PC-3 (cell line): ENCODE measurements around the gene RCOR2. TPM values are rescaled to one million over a fixed set of nuclear protein-coding genes. Genes with fewer than 3 reads are reported as not detected.

Experiments used
- ATAC-seq: fragments of 200-7000 bp; cut with Tn5 transposase; 2 replicates; pipeline ENCODE4 v1.9.1; 2020; ENCODE audit warnings: mild to moderate bottlenecking, moderate library complexity
- BruUV-seq: library from RNA; stranded (reverse); fragments of 400-500 nt; replicated peaks from 2 replicates; lab custom pipeline; 2021; lab: Mats Ljungman, UMichigan
- CTCF ChIA-PET: fragments of 300-600 bp; sonication (Branson Sonifier 250); formaldehyde crosslinking; loops from one replicate; lab custom pipeline; 2022; ENCODE audit warnings: antibody characterized with exemption; lab: Charles Lee
- POLR2A ChIA-PET: fragments of 300-600 bp; sonication (Branson Sonifier 250); formaldehyde crosslinking; loops from one replicate; lab custom pipeline; 2022; ENCODE audit warnings: antibody characterized with exemption; ENCODE audit not compliant: unreplicated experiment; lab: Charles Lee
- DNase-seq: peaks from one replicate; pipeline ENCODE4 v3.0.0-alpha.2; 2015
- H2AFZ ChIP-seq: fragments of 300-600 bp; sonication (generic); 2 replicates; pipeline ENCODE4 v1.6.0; 2016; ENCODE audit warnings: antibody characterized with exemption, low read length
- H3F3A ChIP-seq: fragments of 300-600 bp; sonication (generic); one replicate; pipeline ENCODE4 v1.6.0; 2017; ENCODE audit warnings: antibody characterized with exemption, low read length, control low read depth, mild to moderate bottlenecking; ENCODE audit not compliant: unreplicated experiment
- H3K27ac ChIP-seq: fragments of 300-600 bp; sonication (generic); 2 replicates; pipeline ENCODE4 v1.5.1; 2016; ENCODE audit warnings: mild to moderate bottlenecking, low read length
- H3K27me3 ChIP-seq: fragments of 300-600 bp; sonication (generic); 2 replicates; pipeline ENCODE4 v1.6.1; 2016; ENCODE audit warnings: low read length, mixed read lengths
- H3K36me3 ChIP-seq: fragments of 300-600 bp; sonication (generic); 2 replicates; pipeline ENCODE4 v1.6.1; 2016; ENCODE audit warnings: low read depth, mixed run types, low read length, mixed read lengths
- H3K4me1 ChIP-seq: fragments of 300-600 bp; sonication (generic); 2 replicates; pipeline ENCODE4 v1.5.1; 2016; ENCODE audit warnings: low read length; ENCODE audit not compliant: insufficient read depth
- H3K4me2 ChIP-seq: fragments of 300-600 bp; sonication (generic); 2 replicates; pipeline ENCODE4 v1.6.0; 2016; ENCODE audit warnings: low read length
- H3K4me3 ChIP-seq: fragments of 300-600 bp; sonication (generic); 2 replicates; pipeline ENCODE4 v1.5.1; 2016; ENCODE audit warnings: mild to moderate bottlenecking, low read length, mixed read lengths
- H3K79me2 ChIP-seq: fragments of 300-600 bp; sonication (generic); 2 replicates; pipeline ENCODE4 v1.6.1; 2017; ENCODE audit warnings: low read length, mixed read lengths
- H3K9ac ChIP-seq: fragments of 300-600 bp; sonication (generic); 2 replicates; pipeline ENCODE4 v1.6.0; 2016; ENCODE audit warnings: mild to moderate bottlenecking, low read length
- H3K9me2 ChIP-seq: fragments of 300-600 bp; sonication (generic); replicated peaks from 2 replicates; pipeline ENCODE4 v1.6.1; 2016; ENCODE audit warnings: mixed run types, low read length, mixed read lengths
- H3K9me3 ChIP-seq: fragments of 300-600 bp; sonication (generic); 2 replicates; pipeline ENCODE4 v1.6.1; 2016; ENCODE audit warnings: low read length, mixed read lengths
- H4K20me1 ChIP-seq: fragments of 300-600 bp; sonication (generic); 2 replicates; pipeline ENCODE4 v1.6.1; 2016; ENCODE audit warnings: low read length, mixed read lengths
- EZH2 ChIP-seq: fragments of 300-600 bp; sonication (generic); IDR thresholded peaks from one replicate; pipeline ENCODE4 v1.6.1; 2017; ENCODE audit warnings: antibody characterized with exemption, mild to moderate bottlenecking, low read length; ENCODE audit not compliant: unreplicated experiment
- EZH2phosphoT487 ChIP-seq: fragments of 300-600 bp; sonication (generic); IDR thresholded peaks from 2 replicates; pipeline ENCODE4 v1.6.1; 2018; ENCODE audit warnings: mild to moderate bottlenecking, antibody characterized with exemption, low read length, borderline replicate concordance
- intact Hi-C: fragments of 100-400 bp; cut with micrococcal nuclease; formaldehyde crosslinking; loops from 2 replicates; pipeline ENCODE4 v1.9.0; 2023
- total RNA-seq: library from RNA; depleted of rRNA; stranded (reverse); fragments of >200 nt; gene quantifications from 2 replicates; pipeline ENCODE4 v1.2.3, GENCODE V29; 2014
- TF ChIP-seq, protein P1 (sequence below): fragments of 300-600 bp; sonication (generic); conservative IDR thresholded peaks from 2 replicates; pipeline ENCODE4 v1.5.1; 2017; ENCODE audit warnings: antibody characterized with exemption, low read depth, mild to moderate bottlenecking, low read length

The RCOR2 gene
- total RNA-seq, 1 experiment from 2014 or later, result 1.4 TPM

DNA sequence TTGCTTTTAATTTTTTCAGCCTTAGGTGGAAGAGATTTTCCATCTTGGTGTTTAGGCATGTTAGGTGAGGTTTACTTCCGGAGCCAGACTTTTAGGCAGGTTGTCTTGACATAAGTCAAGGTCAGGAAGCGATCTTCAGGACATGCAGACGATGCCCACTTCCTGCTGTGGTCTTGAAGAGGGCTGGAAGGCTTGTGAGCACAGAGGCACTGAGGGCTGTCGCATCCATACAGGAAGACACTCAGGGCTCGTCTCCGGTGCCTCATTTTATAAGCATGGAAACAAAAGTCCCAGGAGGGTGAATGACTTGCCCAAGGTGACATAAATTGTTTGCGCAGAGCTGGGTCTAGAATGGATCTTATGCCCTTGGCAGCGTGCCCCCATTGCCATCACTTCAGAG is 47.3 kb downstream of the RCOR2 start:
- H3K36me3 ChIP-seq, result peaks cover 3% of the 10 kb centered on the region; the same call in 1 of the 2 replicates
- BruUV-seq, result no TSS peak
- peaks cover 60% of the 10 kb centered on the region for H3K4me1 ChIP-seq
- ATAC-seq (no peak), DNase-seq (no peak)
- H3K27ac ChIP-seq, result peak overlapping the region; percentile 55
- POLR2A ChIA-PET, result interaction anchor here (0.6 kb wide), 1 partner anchor 1359 kb away, joined by 4 read pairs; no protein-coding TSS in a partner anchor
- H3F3A ChIP-seq, result no peaks in the 10 kb centered on the region
- no peak overlapping the region for H2AFZ ChIP-seq
- intact Hi-C loops, result no loop called here
- 0 out of 2 replicates have a peak overlapping the region, but pooled peaks have one; percentile 16 for H3K4me3 ChIP-seq
- no peaks in the 10 kb centered on the region for H3K9me2 ChIP-seq
- H3K79me2 ChIP-seq, result peaks cover 87% of the 10 kb centered on the region
- peaks cover 18% of the 10 kb centered on the region for H4K20me1 ChIP-seq
- peak overlapping the region; percentile 74 for H3K4me2 ChIP-seq
- no peaks in the 10 kb centered on the region for H3K9me3 ChIP-seq
- no peaks in the 10 kb centered on the region for H3K27me3 ChIP-seq
- no peak overlapping the region for H3K9ac ChIP-seq
- CTCF ChIA-PET, result interaction anchor here (0.8 kb wide), 1 partner anchor 31 kb away, joined by 3 read pairs; no protein-coding TSS in a partner anchor
- TF ChIP-seq, protein P1, sequence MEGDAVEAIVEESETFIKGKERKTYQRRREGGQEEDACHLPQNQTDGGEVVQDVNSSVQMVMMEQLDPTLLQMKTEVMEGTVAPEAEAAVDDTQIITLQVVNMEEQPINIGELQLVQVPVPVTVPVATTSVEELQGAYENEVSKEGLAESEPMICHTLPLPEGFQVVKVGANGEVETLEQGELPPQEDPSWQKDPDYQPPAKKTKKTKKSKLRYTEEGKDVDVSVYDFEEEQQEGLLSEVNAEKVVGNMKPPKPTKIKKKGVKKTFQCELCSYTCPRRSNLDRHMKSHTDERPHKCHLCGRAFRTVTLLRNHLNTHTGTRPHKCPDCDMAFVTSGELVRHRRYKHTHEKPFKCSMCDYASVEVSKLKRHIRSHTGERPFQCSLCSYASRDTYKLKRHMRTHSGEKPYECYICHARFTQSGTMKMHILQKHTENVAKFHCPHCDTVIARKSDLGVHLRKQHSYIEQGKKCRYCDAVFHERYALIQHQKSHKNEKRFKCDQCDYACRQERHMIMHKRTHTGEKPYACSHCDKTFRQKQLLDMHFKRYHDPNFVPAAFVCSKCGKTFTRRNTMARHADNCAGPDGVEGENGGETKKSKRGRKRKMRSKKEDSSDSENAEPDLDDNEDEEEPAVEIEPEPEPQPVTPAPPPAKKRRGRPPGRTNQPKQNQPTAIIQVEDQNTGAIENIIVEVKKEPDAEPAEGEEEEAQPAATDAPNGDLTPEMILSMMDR, result no peak
- TF ChIP-seq EZH2 (no peak), EZH2phosphoT487 (no peak)

DNA sequence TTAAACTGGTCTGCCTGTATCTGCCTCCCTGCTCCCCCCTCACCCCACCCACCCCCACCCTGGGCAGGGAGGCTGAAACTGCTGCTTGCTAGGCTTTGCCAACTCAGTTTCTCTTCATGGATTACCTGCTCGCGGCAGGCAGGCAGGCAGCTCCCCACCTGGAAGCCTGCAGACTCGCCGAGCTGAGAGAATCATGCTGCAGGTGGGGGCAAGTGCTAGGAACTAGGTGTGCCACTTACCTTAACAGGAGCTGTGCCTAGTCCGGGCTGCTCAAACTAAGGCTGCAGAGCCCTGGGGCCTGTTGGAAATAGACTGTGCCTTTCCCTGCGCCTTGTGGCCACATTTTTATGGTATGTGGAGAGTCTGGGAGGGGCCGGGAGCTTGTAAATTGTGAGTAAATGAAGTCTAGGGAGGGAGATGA is 47.8 kb downstream of the RCOR2 start:
- 0 out of 2 replicates have a peak, but pooled peaks cover 3% of the 10 kb centered on the region for H3K36me3 ChIP-seq
- H3K79me2 ChIP-seq, result peaks cover 87% of the 10 kb centered on the region
- peaks cover 60% of the 10 kb centered on the region for H3K4me1 ChIP-seq
- no peaks in the 10 kb centered on the region for H3K9me3 ChIP-seq
- H3K27me3 ChIP-seq, result no peaks in the 10 kb centered on the region
- ChIA-PET CTCF (interaction anchor here (0.8 kb wide), 1 partner anchor 31 kb away, joined by 3 read pairs; no protein-coding TSS in a partner anchor), POLR2A (interaction anchor here (0.6 kb wide), 1 partner anchor 17 kb away, joined by 3 read pairs; no protein-coding TSS in a partner anchor)
- H3F3A ChIP-seq, result no peaks in the 10 kb centered on the region
- ATAC-seq (peak; percentile 22), DNase-seq (peak; percentile 57)
- BruUV-seq, result no TSS peak
- no peak overlapping the region for H3K9ac ChIP-seq
- H2AFZ ChIP-seq, result no peak overlapping the region
- H3K4me3 ChIP-seq, result 0 out of 2 replicates have a peak overlapping the region, but pooled peaks have one; percentile 16
- H4K20me1 ChIP-seq, result peaks cover 13% of the 10 kb centered on the region
- TF ChIP-seq EZH2 (no peak), EZH2phosphoT487 (no peak)
- TF ChIP-seq, protein P1, result no peak
- no peaks in the 10 kb centered on the region for H3K9me2 ChIP-seq
- peak overlapping the region; percentile 55 for H3K27ac ChIP-seq
- intact Hi-C loops, result no loop called here
- peak overlapping the region; percentile 74 for H3K4me2 ChIP-seq

DNA sequence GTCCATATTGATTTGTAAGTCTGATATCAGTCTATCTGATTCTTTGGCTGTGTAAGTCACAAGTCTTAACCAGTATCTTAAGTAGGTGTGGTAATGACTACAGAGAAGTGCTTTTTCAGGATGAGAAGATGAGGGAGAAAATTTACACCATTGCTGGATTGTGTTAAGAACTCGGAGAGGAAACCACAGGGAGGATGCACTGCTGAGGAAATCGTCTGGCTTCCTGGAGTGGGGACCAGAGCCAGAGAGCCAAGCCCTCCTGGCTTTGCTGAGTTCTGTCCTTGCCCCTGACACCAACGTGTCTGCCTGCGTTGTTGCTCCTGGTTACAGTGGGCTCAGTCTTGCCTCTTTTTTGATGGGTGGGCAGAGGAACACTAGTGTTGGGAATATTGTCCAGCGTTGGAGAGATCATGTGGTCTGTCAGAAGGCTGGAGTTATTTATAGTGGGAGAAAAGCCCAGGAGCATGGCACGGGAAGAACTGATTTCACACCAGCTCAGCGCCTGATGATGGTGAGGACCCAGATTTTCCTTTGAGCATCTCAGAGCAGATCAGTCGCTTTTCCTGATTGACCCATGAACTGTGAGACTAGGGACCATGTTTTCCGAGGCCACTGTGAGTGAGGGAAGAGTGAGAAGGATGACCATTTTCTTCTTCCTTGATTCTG is 48.4 kb downstream of the RCOR2 start:
- Histone ChIP-seq H3K4me3 (no peak overlapping the region), H3K9me3 (no peaks in the 10 kb centered on the region), H4K20me1 (peaks cover 13% of the 10 kb centered on the region), H3K4me1 (peaks cover 60% of the 10 kb centered on the region), H3K9me2 (no peaks in the 10 kb centered on the region), H3K36me3 (0 out of 2 replicates have a peak, but pooled peaks cover 3% of the 10 kb centered on the region), H3K9ac (no peak overlapping the region), H3K4me2 (peak overlapping the region; percentile 51), H2AFZ (no peak overlapping the region), H3F3A (no peaks in the 10 kb centered on the region), H3K27me3 (no peaks in the 10 kb centered on the region), H3K79me2 (peaks cover 80% of the 10 kb centered on the region), H3K27ac (peak overlapping the region; percentile 10; the same call in 1 of the 2 replicates)
- intact Hi-C loops, result no loop called here
- ChIA-PET POLR2A (interaction anchor here (0.6 to 0.7 kb wide), 2 partner anchors 16 to 835 kb away, joined by 3 read pairs; no protein-coding TSS in a partner anchor), CTCF (interaction anchor here (0.8 kb wide), 1 partner anchor 30 kb away, joined by 3 read pairs; no protein-coding TSS in a partner anchor)
- BruUV-seq, result no TSS peak
- DNase-seq (no peak), ATAC-seq (no peak)
- TF ChIP-seq EZH2phosphoT487 (no peak), EZH2 (no peak)
- TF ChIP-seq, protein P1, result no peak
